Measurements from ENCODE around the gene RET.

- TF ChIP-seq CTCF (IDR thresholded peaks at IDR 0.05): peak; percentile 99 to 100 (median 99)
- TF ChIP-seq POLR2A (IDR thresholded peaks at IDR 0.05): peak in 1 of 4 donors; percentile 25
- TF ChIP-seq EP300 (IDR thresholded peaks at IDR 0.05): no peak
- peak in 1 of 2 donors; percentile 30 for TF ChIP-seq POLR2AphosphoS5 (IDR thresholded peaks at IDR 0.05)
Measured at GRCh38 chr10:43105102-43105955, 28.5 kb downstream of the RET start.
